Caki2 (cell line): ENCODE data around the gene LIN28B. TPM values are rescaled to one million over a fixed set of nuclear protein-coding genes. Genes with fewer than 3 reads are reported as not detected.
A peak's percentile ranks its signal among the peaks of the same experiment; 100 is the strongest.
"Not testable (repeated sequence)": the region's sequence is repeated elsewhere in the genome, so short reads cannot be mapped to it uniquely, and the experiment has no call there.

Experiments
- DNase-seq: peaks from one replicate; pipeline ENCODE4 v3.0.0-alpha.2; 2015; ENCODE audit warnings: low read depth
- in situ Hi-C: cut with HindIII; loops from 2 replicates; pipeline ENCODE4 v1.10.0; 2016; ENCODE audit warnings: low sequenced_read_pairs, low pct_unique_long_range_greater_than_20kb, mixed read lengths
- total RNA-seq: library from RNA; depleted of rRNA; stranded (reverse); fragments of >200 nt; shearing (Covaris generic); gene quantifications from 2 replicates; pipeline ENCODE4 v1.2.3, GENCODE V29; 2014; ENCODE audit warnings: low replicate concordance; rRNA removed

The LIN28B gene
- not detected in 2 replicates for total RNA-seq

- in situ Hi-C loops: no loop called here
- no peak for DNase-seq
These were observed at the start of gene LIN28B for GRCh38 chr6:104956731-104957294. Gene LIN28B (plus strand): TSS chr6:104957107. CDS start chr6:104957251, 144 bp downstream.

GRCh38 chr6:104908031-104908887, 48.6 kb upstream of the LIN28B start:
- DNase-seq: no peak
- in situ Hi-C loops: no loop called here

- in situ Hi-C loops: no loop called here
- DNase-seq: no peak
These were observed 47.9 kb upstream of the LIN28B start for GRCh38 chr6:104908888-104909525.

GRCh38 chr6:104921896-104922295, 35.0 kb upstream of the LIN28B start:
- no peak for DNase-seq
- in situ Hi-C loops: no loop called here

GRCh38 chr6:104928141-104928540, 28.8 kb upstream of the LIN28B start:
- no peak for DNase-seq
- in situ Hi-C loops: no loop called here

- no peak for DNase-seq
- in situ Hi-C loops: no loop called here
These were observed 27.6 kb upstream of the LIN28B start for GRCh38 chr6:104929353-104929752.

GRCh38 chr6:104930939-104931338, 26.0 kb upstream of the LIN28B start:
- in situ Hi-C loops: no loop called here
- DNase-seq: no peak

- in situ Hi-C loops: no loop called here
- no peak for DNase-seq
These were observed 20.0 kb upstream of the LIN28B start for GRCh38 chr6:104936766-104937535.

- in situ Hi-C loops: no loop called here
These were observed 16.5 kb upstream of the LIN28B start for GRCh38 chr6:104940238-104940892.

GRCh38 chr6:104940893-104941728, 15.8 kb upstream of the LIN28B start:
- in situ Hi-C loops: no loop called here
- DNase-seq: no peak

More at GRCh38 chr6:104940238-104940892, 16.5 kb upstream of the LIN28B start:
- no peak for DNase-seq

GRCh38 chr6:104941729-104942091, 15.2 kb upstream of the LIN28B start:
- in situ Hi-C loops: no loop called here
- no peak for DNase-seq

- peak; percentile 6 for DNase-seq
- in situ Hi-C loops: no loop called here
These were observed 13.1 kb upstream of the LIN28B start for GRCh38 chr6:104943781-104944180.

- no peak for DNase-seq
- in situ Hi-C loops: no loop called here
These were observed 7.7 kb upstream of the LIN28B start for GRCh38 chr6:104949206-104949605.

GRCh38 chr6:104951677-104952076, 5.2 kb upstream of the LIN28B start:
- no peak for DNase-seq
- in situ Hi-C loops: no loop called here

GRCh38 chr6:104952911-104953399, 4.0 kb upstream of the LIN28B start:
- in situ Hi-C loops: no loop called here
- DNase-seq: no peak

- DNase-seq, in situ Hi-C loops: not testable (repeated sequence)
These were observed 3.3 kb upstream of the LIN28B start for GRCh38 chr6:104953400-104954189.
